NT2/D1 (cell line): ENCODE data around the gene RAB8B.

Experiments used
- DNase-seq: peaks from one replicate; pipeline ENCODE4 v3.0.0-alpha.2; 2011; ENCODE audit warnings: low read depth, low spot score
- H3K27me3 ChIP-seq: 2 replicates; pipeline ENCODE4 v1.6.0; 2011; ENCODE audit warnings: mild to moderate bottlenecking; ENCODE audit not compliant: insufficient read length, insufficient read depth
- H3K36me3 ChIP-seq: 2 replicates; pipeline ENCODE4 v1.6.1; 2011; ENCODE audit warnings: mild to moderate bottlenecking, low read length, mixed read lengths; ENCODE audit not compliant: insufficient read depth, insufficient read length
- H3K4me1 ChIP-seq: 2 replicates; pipeline ENCODE4 v1.5.1; 2011; ENCODE audit not compliant: insufficient read depth, insufficient read length
- H3K4me3 ChIP-seq: 2 replicates; pipeline ENCODE4 v1.5.1; 2011; ENCODE audit warnings: low read depth; ENCODE audit not compliant: insufficient read length
- H3K9ac ChIP-seq: 2 replicates; pipeline ENCODE4 v1.6.0; 2011; ENCODE audit warnings: low read depth; ENCODE audit not compliant: insufficient read length
- H3K9me3 ChIP-seq: 2 replicates; pipeline ENCODE4 v1.5.1; 2011; ENCODE audit warnings: mild to moderate bottlenecking, low read length; ENCODE audit not compliant: insufficient read depth
- SUZ12 ChIP-seq: IDR thresholded peaks from 2 replicates; pipeline ENCODE4 v1.6.1; 2011; ENCODE audit not compliant: insufficient read length, insufficient read depth; ENCODE audit errors: extremely low read depth
- YY1 ChIP-seq: IDR thresholded peaks from 2 replicates; pipeline ENCODE4 v1.6.1; 2011; ENCODE audit not compliant: insufficient read length, insufficient read depth
- ZNF274 ChIP-seq: IDR thresholded peaks from 2 replicates; pipeline ENCODE4 v1.6.1; 2011; ENCODE audit warnings: mild to moderate bottlenecking, low read depth, low read length

Gene RAB8B

DNA sequence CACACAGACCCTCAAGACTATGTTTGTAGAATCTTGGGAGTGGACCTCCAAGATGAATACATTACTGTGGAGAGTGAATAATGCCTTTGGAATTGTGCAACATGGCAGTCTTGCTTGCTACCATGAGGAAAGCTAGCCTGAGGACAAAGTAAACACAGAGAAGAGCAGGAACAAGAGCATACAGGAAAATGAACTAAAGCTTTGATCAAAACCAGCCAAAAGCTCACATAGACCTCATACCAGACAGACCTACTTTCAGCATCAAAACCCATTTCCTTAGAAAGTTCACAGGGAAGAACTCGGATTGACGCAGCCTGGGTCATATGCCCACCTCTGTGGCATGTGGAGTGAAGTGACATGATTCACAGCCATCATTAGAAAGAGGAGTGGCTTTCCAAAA is 3.3 kb upstream of the RAB8B start:
- H3K36me3 ChIP-seq = no peaks in the 10 kb centered on the region
- TF ChIP-seq ZNF274 (no peak), SUZ12 (no peak), YY1 (no peak)
- H3K27me3 ChIP-seq = peaks cover 25% of the 10 kb centered on the region
- no peaks in the 10 kb centered on the region for H3K4me1 ChIP-seq
- H3K9me3 ChIP-seq = no peaks in the 10 kb centered on the region
- no peak for DNase-seq
- no peak overlapping the region for H3K9ac ChIP-seq
- no peak overlapping the region for H3K4me3 ChIP-seq

DNA sequence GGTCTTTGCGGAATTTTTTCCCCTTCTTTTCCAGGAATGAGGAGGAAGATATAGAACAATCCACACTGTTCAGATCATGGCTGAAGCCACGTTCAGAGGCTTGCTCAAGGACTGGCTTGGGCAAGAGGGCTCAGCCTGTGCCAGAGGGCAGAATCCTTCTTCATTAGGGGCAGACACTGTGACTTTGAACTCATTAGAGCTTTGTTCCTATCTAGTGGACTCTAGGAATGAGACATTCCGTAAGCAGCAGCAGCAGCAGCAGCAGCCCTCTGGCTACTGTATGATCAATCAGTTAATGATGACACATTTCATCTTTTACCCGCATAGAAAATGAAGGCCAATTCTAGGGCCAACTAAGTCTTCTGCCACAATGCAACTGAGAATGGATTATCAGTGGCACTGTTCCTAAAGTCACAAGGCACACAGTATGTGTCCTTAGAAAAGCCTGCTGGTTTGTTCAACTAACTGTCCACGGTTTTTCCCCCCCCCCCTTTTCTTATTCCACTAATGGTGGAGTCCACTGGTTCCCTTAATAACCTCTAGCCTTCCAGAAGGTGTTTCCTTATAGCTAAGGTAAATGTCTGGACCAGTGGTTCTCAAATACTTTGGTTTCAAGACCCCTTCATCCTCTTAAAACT is 1.7 kb upstream of the RAB8B start:
- H3K4me3 ChIP-seq = no peak overlapping the region
- DNase-seq = no peak
- no peak overlapping the region for H3K9ac ChIP-seq
- H3K4me1 ChIP-seq = no peaks in the 10 kb centered on the region
- H3K27me3 ChIP-seq = peaks cover 25% of the 10 kb centered on the region
- no peaks in the 10 kb centered on the region for H3K9me3 ChIP-seq
- TF ChIP-seq YY1 = no peak
- TF ChIP-seq SUZ12 = no peak
- no peak for TF ChIP-seq ZNF274
- H3K36me3 ChIP-seq = no peaks in the 10 kb centered on the region

DNA sequence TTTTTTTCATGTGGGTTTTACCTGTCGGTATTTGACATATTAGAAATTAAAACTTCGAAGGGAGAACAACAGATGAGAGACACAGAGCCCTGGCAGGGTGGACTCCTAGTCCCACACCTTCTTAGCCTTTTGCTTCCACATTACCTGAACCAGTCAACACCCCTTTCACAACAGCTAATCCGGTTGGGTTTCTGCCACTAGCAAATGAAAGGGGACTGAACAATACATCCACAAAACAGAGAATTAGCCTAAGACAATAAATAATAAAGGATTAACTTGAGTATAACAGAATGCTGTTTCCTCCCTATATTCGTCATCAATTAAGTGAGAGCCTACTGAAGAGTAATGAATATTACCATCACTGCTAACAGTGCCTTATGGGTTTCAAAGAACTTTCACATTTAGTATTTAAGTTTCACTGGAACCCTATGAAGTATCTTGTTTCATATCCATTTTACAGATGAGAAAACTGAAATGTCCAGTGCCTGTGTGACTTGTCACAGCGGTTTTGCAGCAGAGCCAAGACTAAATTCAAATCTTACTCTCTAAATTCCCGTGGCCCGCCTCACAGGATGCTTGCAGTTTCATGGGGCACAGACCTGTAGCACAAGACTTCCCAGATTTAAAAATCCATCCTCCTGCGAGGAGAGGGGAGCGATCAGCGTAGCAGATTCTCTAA is 1.0 kb upstream of the RAB8B start:
- no peaks in the 10 kb centered on the region for H3K9me3 ChIP-seq
- TF ChIP-seq YY1 = no peak
- TF ChIP-seq SUZ12 = no peak
- TF ChIP-seq ZNF274 = no peak
- H3K4me3 ChIP-seq = peak overlapping the region; percentile 63
- DNase-seq = no peak
- H3K36me3 ChIP-seq = no peaks in the 10 kb centered on the region
- H3K27me3 ChIP-seq = peaks cover 25% of the 10 kb centered on the region
- no peaks in the 10 kb centered on the region for H3K4me1 ChIP-seq
- H3K9ac ChIP-seq = peak overlapping the region; percentile 84

DNA sequence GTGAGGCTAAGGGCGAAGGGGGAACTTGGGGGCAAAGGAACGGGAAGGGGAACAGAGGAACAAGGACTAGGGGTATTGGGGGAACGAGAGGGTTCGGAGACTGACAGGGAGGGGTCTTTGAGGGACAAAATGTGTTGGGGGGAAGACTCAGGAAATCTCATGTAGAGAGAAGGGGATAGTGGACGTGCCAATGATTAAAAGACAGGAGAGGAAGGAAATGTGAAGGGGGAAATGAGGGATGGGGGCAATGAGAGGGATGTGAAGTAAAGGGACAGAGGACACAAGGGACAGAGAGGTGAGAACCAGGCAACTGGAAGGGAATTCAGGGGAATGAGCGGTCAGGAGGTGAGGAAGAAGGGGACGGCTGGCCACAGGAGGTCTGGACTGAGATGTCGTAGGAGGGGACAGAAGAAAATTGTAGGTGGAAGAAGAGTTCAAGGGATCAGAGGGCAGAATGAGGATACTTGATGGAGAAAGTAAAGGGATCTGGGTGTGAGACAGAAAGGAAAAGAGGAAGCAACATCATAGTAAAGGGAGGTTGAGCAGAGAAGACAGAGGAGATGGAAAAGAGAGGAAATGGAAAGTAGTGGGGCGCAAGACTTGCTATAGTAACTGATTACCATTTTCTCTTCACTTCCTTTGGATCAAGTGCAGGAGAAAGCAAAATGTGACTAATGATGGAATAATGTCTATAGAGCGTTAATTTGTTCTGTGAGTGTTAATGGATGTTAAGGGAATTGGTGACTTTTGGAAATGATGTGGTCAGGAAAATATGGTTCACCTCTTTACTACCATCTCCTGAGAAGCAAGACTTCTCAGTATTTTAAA is 749 bp downstream of the RAB8B start:
- H3K36me3 ChIP-seq = no peaks in the 10 kb centered on the region
- DNase-seq = no peak
- peak overlapping the region; percentile 71 for H3K9ac ChIP-seq
- no peaks in the 10 kb centered on the region for H3K9me3 ChIP-seq
- TF ChIP-seq ZNF274 (no peak), YY1 (no peak), SUZ12 (no peak)
- peaks cover 25% of the 10 kb centered on the region for H3K27me3 ChIP-seq
- H3K4me3 ChIP-seq = peak overlapping the region; percentile 63
- no peaks in the 10 kb centered on the region for H3K4me1 ChIP-seq

DNA sequence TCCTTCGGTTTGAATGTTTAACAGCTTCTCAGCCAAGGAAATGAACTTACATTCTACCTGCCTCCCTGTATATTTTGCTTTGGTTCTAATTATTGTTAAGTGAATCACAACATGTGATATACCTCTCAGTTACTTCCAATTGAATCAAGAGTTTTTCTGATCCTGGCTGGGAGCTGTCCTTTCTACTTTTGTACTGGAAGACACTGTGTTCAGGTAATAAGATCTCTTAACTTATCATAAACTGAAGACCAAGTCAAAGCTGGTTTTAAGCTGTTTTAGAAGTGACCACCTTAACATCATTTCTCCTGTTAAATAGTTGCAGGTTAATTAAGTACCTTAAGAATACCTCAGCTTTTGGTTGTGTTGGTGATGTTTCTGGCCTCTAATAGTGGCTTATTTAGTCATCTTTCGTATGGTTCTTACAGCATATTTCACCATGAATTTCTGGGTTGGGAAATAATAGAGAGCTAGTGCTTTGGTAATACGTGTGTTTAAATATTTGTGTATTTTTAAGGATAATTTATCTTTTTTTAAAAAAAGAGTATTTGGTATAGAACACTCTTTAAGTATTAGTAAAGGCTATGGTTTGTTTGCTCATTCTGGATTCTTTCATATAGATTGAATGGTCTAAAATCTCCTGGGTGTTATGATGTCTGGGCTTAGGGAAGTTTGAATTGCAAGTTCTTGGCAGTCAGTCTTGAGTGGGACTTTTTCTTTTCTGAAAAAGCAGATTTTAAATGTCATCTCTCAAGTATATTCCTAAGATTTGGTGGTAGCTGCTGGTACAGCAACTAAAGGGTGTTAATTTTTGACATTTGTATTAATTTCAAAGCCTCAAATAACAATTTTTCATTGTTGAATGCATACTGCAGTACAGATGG is 1.6 kb downstream of the RAB8B start:
- Histone ChIP-seq H3K4me1 (no peaks in the 10 kb centered on the region), H3K4me3 (peak overlapping the region; percentile 63), H3K9ac (no peak overlapping the region), H3K27me3 (peaks cover 25% of the 10 kb centered on the region), H3K9me3 (no peaks in the 10 kb centered on the region), H3K36me3 (no peaks in the 10 kb centered on the region)
- no peak for DNase-seq
- no peak for TF ChIP-seq ZNF274
- TF ChIP-seq YY1 = no peak
- no peak for TF ChIP-seq SUZ12

DNA sequence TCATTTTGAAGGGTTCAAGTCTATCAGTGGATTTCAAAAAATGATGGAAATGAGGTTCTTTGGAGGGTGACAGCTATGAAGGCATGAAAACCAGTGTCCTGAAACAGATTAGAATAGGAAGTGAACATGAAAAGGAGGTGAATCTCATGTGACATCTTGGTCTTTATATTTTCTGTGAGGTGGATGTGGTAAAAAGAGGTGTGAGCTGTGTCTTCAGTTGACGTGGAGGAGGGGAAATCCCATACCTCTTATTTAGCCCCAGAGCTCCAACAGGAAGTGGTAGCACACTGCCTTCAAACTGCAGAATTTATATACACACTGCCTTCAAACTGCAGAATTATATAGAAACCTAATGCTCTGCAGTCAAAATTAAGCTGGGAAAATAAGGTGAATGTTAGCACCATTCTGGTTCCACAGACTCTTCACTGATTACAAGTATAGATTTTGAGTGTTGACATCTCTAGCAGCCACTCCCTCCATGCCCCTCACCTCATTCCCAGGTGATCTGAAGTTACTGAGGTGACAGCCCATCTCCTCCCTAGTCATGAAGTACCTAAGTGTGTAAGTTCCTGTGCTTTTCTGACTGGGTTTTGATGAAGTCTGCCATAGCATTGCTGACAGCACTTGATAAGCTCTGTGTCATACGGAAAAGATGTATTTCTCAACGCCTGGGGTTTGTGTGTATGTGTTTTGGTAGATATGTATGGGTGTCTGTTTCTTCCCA is 2.7 kb downstream of the RAB8B start:
- no peak overlapping the region for H3K4me3 ChIP-seq

More for the DNA sequence above, 2.7 kb downstream of the RAB8B start:
- no peak overlapping the region for H3K9ac ChIP-seq
- TF ChIP-seq SUZ12 (no peak), YY1 (no peak), ZNF274 (no peak)
- no peaks in the 10 kb centered on the region for H3K9me3 ChIP-seq
- peaks cover 25% of the 10 kb centered on the region for H3K27me3 ChIP-seq
- H3K4me1 ChIP-seq = no peaks in the 10 kb centered on the region
- DNase-seq = no peak
- H3K36me3 ChIP-seq = no peaks in the 10 kb centered on the region
